OCI-LY7 (cell line): ENCODE results near the gene WNT7A.

Experiments used
- EZH2phosphoT487 ChIP-seq: fragments of 200-600 bp; sonication (generic); IDR thresholded peaks from 2 replicates; pipeline ENCODE4 v1.6.1; 2018; ENCODE audit warnings: low read depth, borderline replicate concordance, mild to moderate bottlenecking, mixed run types, antibody characterized with exemption, low read length, moderate library complexity, mixed read lengths
- TF ChIP-seq, protein P1 (sequence below): fragments of 200-600 bp; sonication (generic); conservative IDR thresholded peaks from 2 replicates; pipeline ENCODE4 v1.5.1; 2014; ENCODE audit warnings: mild to moderate bottlenecking, antibody characterized with exemption, low read length, moderate library complexity, mixed read lengths

- TF ChIP-seq, protein P1, sequence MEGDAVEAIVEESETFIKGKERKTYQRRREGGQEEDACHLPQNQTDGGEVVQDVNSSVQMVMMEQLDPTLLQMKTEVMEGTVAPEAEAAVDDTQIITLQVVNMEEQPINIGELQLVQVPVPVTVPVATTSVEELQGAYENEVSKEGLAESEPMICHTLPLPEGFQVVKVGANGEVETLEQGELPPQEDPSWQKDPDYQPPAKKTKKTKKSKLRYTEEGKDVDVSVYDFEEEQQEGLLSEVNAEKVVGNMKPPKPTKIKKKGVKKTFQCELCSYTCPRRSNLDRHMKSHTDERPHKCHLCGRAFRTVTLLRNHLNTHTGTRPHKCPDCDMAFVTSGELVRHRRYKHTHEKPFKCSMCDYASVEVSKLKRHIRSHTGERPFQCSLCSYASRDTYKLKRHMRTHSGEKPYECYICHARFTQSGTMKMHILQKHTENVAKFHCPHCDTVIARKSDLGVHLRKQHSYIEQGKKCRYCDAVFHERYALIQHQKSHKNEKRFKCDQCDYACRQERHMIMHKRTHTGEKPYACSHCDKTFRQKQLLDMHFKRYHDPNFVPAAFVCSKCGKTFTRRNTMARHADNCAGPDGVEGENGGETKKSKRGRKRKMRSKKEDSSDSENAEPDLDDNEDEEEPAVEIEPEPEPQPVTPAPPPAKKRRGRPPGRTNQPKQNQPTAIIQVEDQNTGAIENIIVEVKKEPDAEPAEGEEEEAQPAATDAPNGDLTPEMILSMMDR = no peak
- TF ChIP-seq EZH2phosphoT487 = no peak
These were observed 39.4 kb downstream of the WNT7A start for GRCh38 chr3:13840456-13840855.
